Right cardiac atrium (tissue), 5 donors: ENCODE results near the gene SPSB4. TPM values are rescaled to one million over a fixed set of nuclear protein-coding genes. Genes with fewer than 3 reads are reported as not detected.

Experiments
- ATAC-seq, 2 donors: fragments of 200-7000 bp; cut with Tn5 transposase; one replicate each; pipeline versions ENCODE4 v1.8.0 to v1.9.1; 2020; ENCODE audit warnings: moderate library complexity in 2 of 2, mild to moderate bottlenecking in 1 of 2
- DNase-seq, 3 donors: peaks; one replicate each; pipeline ENCODE4 v3.0.0-alpha.2; 2020
- H3K27ac ChIP-seq: one replicate; pipeline ENCODE4 v1.5.1; 2013; ENCODE audit warnings: mild to moderate bottlenecking, low read length, control low read depth, moderate library complexity
- H3K27me3 ChIP-seq: one replicate; pipeline ENCODE4 v1.6.1; 2013; ENCODE audit not compliant: control insufficient read depth, insufficient read depth
- H3K4me1 ChIP-seq: one replicate; pipeline ENCODE4 v1.6.1; 2013; ENCODE audit warnings: low read length; ENCODE audit not compliant: control insufficient read depth, insufficient read depth
- H3K4me3 ChIP-seq: one replicate; pipeline ENCODE4 v1.5.1; 2013; ENCODE audit warnings: low read length, control low read depth
- H3K9me3 ChIP-seq: one replicate; pipeline ENCODE4 v1.6.1; 2013; ENCODE audit warnings: low read length; ENCODE audit not compliant: control insufficient read depth
- WGBS: extraction: QIAGEN DNeasy Blood & Tissue Kit; methylation state at CpG from one replicate; pipeline ENCODE4 v1.1.7; 2013; 5-methylcytosine and 5-hydroxymethylcytosine counted together
- intact Hi-C, 4 donors: fragments of 100-400 bp; cut with DNase I; formaldehyde crosslinking; loops; one replicate each; pipeline versions ENCODE4 v1.11.0 to v1.14.0; 2022 to 2023
- polyA plus RNA-seq: library from polyadenylated mRNA; stranded (reverse); fragments of 200-250 nt; gene quantifications from one replicate; pipeline ENCODE4 v1.2.3, GENCODE V29; 2013
- total RNA-seq, 4 donors: library from RNA; stranded (reverse); fragmentation: NEBNext Ultra II Directional; extraction: Animal tissue kit (Norgen Biotek cat#: 25700); gene quantifications; one replicate each; pipeline ENCODE4 v1.2.1, GENCODE V29; 2021
- donor health status: healthy with polysubstance abuse.
- donor health status: DM: no; HTN: yes; CAD: no.
- donor health status: DM: no; HTN: no; CAD: no.
- donor health status: DM: no; HTN: yes; CAD: no; lungs with severe emphysema.
- donor health status: DM: yes; HTN: yes; CAD: no.

The SPSB4 gene
- total and polyA plus RNA-seq, 5 donors, result 1.1 to 9.7 (median 5.9) TPM

DNA sequence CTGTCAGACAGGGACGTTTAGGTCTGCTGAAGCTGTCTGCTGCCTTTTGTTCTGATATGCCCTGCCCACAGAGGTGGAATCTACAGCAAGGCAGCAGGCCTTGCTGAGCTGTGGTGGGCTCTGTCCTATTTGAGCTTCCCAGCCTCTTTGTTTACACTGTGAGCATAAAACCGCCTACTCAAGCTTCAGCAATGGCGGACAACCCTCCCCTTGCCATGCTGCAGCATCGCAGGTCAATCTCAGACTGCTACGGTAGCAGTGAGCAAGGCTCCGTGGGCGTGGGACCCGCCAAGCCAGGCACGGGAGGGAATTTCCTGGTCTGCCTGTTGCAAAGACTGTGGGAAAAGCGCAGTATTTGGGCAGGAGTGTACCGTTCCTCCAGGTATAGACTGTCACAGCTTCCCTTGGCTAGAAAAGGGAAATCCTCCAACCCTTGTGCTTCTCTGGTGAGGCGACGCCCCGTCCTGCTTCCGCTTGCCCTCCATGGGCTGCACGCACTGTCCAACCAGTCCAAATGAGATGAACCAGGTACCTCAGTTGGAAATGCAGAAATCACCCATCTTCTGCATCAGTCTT is 71.4 kb downstream of the SPSB4 start:
- no peaks in the 10 kb centered on the region for H3K9me3 ChIP-seq
- no peaks in the 10 kb centered on the region for H3K27me3 ChIP-seq
- 79% methylated on average over 16 of the region's 16 CpGs for WGBS
- DNase-seq (no peak), ATAC-seq (no peak)
- intact Hi-C loops, result no loop called here
- H3K4me3 ChIP-seq, result no peak overlapping the region
- H3K27ac ChIP-seq, result no peak overlapping the region
- peaks cover 9% of the 10 kb centered on the region for H3K4me1 ChIP-seq

DNA sequence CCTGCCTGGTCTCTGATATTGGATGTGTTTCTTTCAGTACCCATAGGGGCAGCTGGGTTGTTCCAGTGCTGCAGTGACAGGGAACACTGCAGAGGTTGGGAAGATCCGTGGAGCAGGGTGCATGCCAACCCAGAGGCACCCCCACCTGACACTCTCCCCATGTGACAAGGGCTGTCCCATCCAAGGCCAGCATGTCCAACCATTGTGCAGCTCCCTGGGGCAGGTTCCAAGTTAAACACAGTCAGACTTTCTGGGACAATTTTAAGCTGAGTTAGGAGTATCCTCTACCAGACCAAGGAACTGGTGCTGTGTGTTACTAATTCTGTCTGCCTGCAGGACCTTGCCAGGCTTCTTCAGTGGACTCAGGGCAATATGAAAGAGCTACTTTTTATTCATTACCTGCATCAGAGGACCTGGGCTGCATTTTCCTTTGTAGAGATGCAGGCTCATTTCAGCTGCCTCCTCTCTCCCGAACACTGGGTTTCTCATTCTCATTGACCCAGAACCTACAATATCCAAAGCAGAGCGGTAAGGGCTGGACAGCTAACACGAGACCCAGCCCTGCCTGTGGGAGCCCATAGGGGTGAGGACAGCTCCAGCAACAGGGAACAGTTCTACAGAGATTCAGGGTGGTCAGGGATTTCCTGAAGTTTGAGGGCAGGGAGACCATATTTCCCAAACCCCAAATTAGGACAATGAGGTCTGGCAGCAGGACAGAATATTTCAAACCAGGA is 72.7 kb downstream of the SPSB4 start:
- intact Hi-C loops, result no loop called here
- peak in 1 of 3 donors; percentile 77 for DNase-seq
- Histone ChIP-seq H3K27ac (peak overlapping the region; percentile 54), H3K9me3 (no peaks in the 10 kb centered on the region), H3K27me3 (no peaks in the 10 kb centered on the region), H3K4me3 (no peak overlapping the region), H3K4me1 (peaks cover 9% of the 10 kb centered on the region)
- ATAC-seq, result peak; percentile 76 to 94
- WGBS, result 51% methylated on average over 4 of the region's 4 CpGs

DNA sequence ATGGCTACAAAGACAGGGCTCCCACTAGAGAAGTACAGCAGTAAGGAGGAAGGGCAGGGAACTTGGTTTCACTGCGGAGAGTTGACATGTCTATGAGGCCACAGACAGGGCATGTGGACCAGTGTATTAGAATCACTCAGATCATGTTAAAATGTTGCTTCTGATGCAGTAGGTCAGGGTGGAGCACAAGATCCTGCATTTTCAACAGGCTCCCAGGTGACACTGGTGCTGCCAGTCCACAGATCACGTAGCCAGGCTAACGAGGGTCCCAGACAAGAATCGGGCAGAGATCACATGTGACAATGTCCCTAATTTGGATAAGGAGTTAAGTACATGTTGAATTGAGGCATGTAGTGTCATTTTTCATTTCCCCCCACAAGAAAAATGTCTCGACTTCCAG is 73.6 kb downstream of the SPSB4 start:
- peak in 1 of 2 donors; percentile 13 for ATAC-seq
- intact Hi-C loops, result no loop called here
- H3K27me3 ChIP-seq, result no peaks in the 10 kb centered on the region
- WGBS, result 81% methylated on average over 5 of the region's 5 CpGs
- DNase-seq, result no peak
- peaks cover 9% of the 10 kb centered on the region for H3K4me1 ChIP-seq
- H3K4me3 ChIP-seq, result no peak overlapping the region
- no peaks in the 10 kb centered on the region for H3K9me3 ChIP-seq
- H3K27ac ChIP-seq, result no peak overlapping the region

DNA sequence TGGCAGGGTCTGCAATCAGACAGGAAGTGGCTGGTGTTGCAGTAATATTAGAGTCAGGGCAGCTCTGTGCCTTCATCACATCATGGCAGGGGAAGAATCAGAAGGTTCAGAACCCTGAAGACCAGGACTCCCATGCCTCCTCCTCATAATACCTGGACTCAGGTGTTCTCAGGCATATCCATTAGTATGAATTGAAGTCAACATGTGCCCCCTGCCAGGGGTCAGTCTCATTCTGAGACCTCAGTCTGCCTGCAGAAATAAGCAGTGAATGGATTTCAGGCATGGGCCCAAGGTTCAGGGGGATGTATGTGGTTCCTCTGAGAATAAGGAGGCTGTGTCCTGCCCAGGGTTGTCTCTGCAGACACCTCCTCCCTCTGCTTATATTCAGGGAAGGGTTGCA is 74.2 kb downstream of the SPSB4 start:
- Histone ChIP-seq H3K27ac (no peak overlapping the region), H3K27me3 (no peaks in the 10 kb centered on the region), H3K9me3 (no peaks in the 10 kb centered on the region), H3K4me3 (no peak overlapping the region), H3K4me1 (peaks cover 9% of the 10 kb centered on the region)
- ATAC-seq (no peak), DNase-seq (no peak)
- intact Hi-C loops, result no loop called here

DNA sequence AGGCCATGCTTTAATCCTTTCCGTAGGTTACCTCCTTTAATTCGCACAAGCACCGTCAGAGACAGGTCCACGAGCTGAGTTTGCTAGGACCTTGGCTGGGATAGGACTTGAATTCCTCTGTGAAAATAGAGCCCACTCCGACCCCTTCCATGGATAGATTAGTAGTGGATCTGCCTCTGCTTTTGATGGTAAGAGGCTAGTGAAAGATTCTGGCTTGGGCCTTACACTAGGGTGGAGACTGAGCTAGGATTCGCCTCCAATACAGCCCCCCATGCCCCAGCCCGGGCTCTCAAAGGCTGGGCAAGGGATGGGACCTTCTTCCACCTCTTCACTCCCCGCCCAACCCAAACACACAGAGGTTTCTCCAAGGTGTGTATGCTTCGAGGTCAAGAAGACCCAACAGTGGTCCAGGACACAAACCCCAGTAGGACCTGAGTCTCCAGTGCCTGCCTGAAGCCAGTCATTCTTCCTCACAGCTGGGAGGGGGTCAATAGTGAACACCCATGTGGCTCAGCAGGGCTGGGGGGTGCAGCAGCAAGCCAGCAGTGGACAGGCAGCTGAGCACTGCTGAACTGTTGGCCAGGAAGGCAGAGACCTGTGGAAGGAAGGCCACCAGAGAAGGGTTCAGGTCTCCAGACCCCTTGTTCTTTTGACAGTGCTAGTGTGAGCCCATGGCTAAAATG is 75.7 kb downstream of the SPSB4 start:
- DNase-seq (no peak), ATAC-seq (no peak)
- H3K9me3 ChIP-seq, result no peaks in the 10 kb centered on the region
- no peaks in the 10 kb centered on the region for H3K27me3 ChIP-seq
- H3K27ac ChIP-seq, result no peak overlapping the region
- H3K4me1 ChIP-seq, result peaks cover 9% of the 10 kb centered on the region
- H3K4me3 ChIP-seq, result no peak overlapping the region
- intact Hi-C loops, result no loop called here
- WGBS, result 89% methylated on average over 9 of the region's 9 CpGs

DNA sequence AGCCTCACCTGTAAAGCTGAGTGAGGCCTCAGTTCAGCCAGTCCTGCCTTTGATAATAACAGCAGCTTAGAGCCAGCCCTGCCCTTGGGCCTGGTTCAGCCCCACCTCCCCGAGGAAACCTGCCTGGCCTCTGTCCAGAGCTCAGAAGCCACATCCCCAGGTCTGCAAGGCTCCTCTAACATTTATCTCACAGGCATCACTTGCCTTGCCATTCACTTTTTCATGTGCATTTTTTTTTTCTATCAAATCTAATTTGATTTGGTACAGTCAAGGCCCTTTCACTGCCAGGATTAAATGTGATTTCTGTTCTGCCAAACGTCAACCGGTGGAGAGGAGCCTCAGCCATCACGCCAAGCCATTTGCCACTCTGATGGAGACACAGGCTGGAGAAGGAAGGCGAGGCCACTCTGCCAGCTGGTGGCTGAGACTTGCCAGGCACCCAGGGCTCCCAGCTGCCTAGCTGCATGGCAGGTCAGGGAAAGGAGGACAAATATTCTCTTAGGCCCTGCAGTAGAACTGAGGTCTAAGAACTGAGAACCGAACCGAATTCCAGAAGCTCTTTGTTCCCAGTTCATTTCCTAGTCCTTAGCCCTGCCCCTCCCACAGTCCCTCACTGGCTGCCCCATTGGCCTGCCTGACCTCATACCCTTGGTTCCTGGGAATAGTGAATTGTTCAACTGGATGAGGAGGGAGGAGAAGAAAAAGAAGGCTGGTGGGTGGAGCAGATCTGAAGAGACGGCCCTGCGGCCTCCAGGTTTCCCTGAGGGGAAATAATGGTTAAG is 76.4 kb downstream of the SPSB4 start:
- peaks cover 9% of the 10 kb centered on the region for H3K4me1 ChIP-seq
- H3K27me3 ChIP-seq, result no peaks in the 10 kb centered on the region
- 77% methylated on average over 9 of the region's 9 CpGs for WGBS
- intact Hi-C loops, result no loop called here
- no peak overlapping the region for H3K4me3 ChIP-seq
- H3K9me3 ChIP-seq, result no peaks in the 10 kb centered on the region
- ATAC-seq (no peak), DNase-seq (no peak)
- no peak overlapping the region for H3K27ac ChIP-seq

DNA sequence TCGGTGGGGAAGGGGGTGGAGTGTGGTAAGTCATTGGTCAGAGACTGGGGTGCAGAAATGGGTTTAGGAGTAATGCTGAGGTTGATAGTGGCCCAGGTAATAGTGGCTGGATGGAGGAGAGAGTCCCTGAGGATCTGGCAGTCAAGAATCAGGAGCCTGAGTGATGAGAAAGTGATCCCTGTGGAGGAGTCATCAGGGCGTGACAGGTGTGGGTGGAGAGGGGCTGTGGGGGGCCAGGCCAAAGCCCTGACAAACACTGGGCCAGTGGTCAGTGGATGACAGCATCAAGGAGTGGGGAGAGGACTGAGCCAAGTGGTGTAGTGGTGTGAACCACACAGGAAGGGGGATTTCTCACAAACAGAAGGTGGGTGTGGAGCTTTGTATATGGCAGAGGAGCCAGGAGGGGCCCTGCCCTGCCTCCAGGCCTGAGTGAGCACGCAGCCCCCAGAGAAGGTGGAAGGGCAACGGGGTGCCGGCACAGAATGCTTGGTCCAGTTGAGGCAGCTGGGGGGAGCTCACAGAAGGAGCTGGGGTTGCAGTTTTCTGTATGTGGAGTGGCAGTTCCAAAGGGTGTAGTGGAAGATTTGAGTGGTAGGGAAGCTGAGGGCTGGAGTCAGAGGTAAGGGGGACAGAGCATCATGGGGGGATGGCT is 77.1 kb downstream of the SPSB4 start:
- DNase-seq (no peak), ATAC-seq (no peak)
- peaks cover 9% of the 10 kb centered on the region for H3K4me1 ChIP-seq
- intact Hi-C loops, result no loop called here
- H3K4me3 ChIP-seq, result no peak overlapping the region
- no peaks in the 10 kb centered on the region for H3K9me3 ChIP-seq
- no peaks in the 10 kb centered on the region for H3K27me3 ChIP-seq
- 91% methylated on average over 5 of the region's 5 CpGs for WGBS
- H3K27ac ChIP-seq, result no peak overlapping the region

DNA sequence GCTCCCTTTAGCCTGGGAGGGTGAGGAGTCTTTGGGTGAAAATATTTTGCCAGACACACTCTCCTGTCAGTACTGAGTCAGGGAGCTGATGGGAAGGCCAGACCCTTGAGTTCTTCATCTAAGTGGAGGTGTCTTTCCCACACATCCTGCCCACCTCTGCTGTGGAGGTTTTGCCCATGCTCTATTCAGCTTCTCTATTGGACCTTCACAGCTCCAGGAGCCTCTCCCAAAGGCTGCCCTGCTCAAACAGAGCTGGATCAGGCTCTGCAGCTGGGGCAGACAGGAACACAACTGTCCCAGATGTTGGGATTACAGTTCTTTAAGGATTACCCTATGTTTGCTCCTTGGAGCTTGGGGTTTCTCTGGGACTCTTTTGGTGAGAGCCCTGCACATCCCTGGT is 77.9 kb downstream of the SPSB4 start:
- no peak overlapping the region for H3K27ac ChIP-seq
- peaks cover 5% of the 10 kb centered on the region for H3K4me1 ChIP-seq
- no peaks in the 10 kb centered on the region for H3K27me3 ChIP-seq
- intact Hi-C loops, result no loop called here
- ATAC-seq (no peak), DNase-seq (no peak)
- H3K4me3 ChIP-seq, result no peak overlapping the region
- no peaks in the 10 kb centered on the region for H3K9me3 ChIP-seq

DNA sequence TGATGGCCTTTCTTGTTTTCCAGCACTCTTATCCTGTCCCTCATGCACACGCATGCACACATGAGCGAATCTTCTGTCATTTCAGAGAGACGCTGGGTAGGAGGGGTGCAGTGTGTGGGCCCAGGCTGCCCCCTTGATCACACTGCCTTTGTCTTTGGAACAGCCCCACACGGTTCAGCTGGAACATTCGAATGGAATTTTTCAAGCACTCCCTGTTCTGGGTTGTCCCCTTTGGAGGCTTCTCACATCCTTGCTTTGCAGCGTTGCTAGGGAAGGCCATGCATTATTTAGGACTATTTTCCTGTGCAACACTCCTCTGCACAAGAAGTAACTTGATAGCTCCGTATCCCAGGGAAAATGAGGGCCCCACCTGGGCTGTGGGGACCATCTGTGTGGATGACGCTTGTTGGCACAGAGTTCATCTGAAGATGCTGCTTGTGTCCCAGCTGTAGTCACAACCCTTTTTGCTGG is 78.4 kb downstream of the SPSB4 start:
- no peak overlapping the region for H3K27ac ChIP-seq
- ATAC-seq (no peak), DNase-seq (no peak)
- H3K27me3 ChIP-seq, result no peaks in the 10 kb centered on the region
- intact Hi-C loops, result no loop called here
- H3K9me3 ChIP-seq, result no peaks in the 10 kb centered on the region
- H3K4me3 ChIP-seq, result no peak overlapping the region
- WGBS, result 73% methylated on average over 8 of the region's 8 CpGs
- no peaks in the 10 kb centered on the region for H3K4me1 ChIP-seq

DNA sequence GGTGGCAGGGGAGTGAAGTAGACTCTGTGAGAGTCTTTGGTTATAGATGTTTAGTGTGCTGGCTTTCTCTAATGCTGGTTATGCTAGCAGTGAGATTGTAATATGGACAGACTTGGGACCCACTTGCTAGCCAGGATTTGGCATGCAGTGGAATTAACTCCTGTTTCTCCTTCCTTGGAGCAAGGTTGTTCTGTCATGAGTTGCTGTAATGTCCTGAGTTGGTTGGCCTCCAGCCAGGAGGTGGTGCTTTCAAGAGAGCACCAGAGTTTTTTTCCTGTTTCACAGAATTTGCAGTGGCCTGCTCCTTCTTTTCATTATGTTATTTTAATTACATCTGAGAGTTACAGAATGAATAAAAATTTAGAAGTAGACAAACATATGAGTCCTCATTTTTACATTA is 92.4 kb downstream of the SPSB4 start:
- ATAC-seq (no peak), DNase-seq (no peak)
- intact Hi-C loops, result no loop called here
- Histone ChIP-seq H3K4me1 (no peaks in the 10 kb centered on the region), H3K27me3 (no peaks in the 10 kb centered on the region), H3K27ac (no peak overlapping the region), H3K4me3 (no peak overlapping the region), H3K9me3 (no peaks in the 10 kb centered on the region)
